HG03064 (cell line): ENCODE measurements around the gene ZFYVE19.

ENCODE experiments used
- ATAC-seq: cut with Tn5 transposase; IDR thresholded peaks from one replicate; pipeline ENCODE4 v1.9.1; 2021; ENCODE audit warnings: low read depth; ENCODE audit not compliant: unreplicated experiment

ZFYVE19 gene

GRCh38 chr15:40807028-40807887, at the start of gene ZFYVE19, which contains the start of gene DNAJC17:
TSS of gene ZFYVE19 (plus strand) at chr15:40807089. CDS start at chr15:40807590, 501 bp downstream.
TSS of gene DNAJC17 (minus strand) at chr15:40807473. CDS start at chr15:40807446, 27 bp downstream.
- ATAC-seq = peak; percentile 95

- ATAC-seq = no peak
Measured at GRCh38 chr15:40759961-40760360, 46.9 kb upstream of the ZFYVE19 start.

- ATAC-seq = no peak
Measured at GRCh38 chr15:40762919-40763800, 43.7 kb upstream of the ZFYVE19 start.

- ATAC-seq = no peak
Measured at GRCh38 chr15:40763801-40764628, 42.9 kb upstream of the ZFYVE19 start, which contains the start of gene GCHFR. TSS of gene GCHFR (plus strand) at chr15:40764068. CDS start at chr15:40764181, 113 bp downstream.

- ATAC-seq = no peak
Measured at GRCh38 chr15:40764629-40765103, 42.2 kb upstream of the ZFYVE19 start.

- no peak for ATAC-seq
Measured at GRCh38 chr15:40766194-40766815, 40.6 kb upstream of the ZFYVE19 start.

GRCh38 chr15:40766906-40767837, 39.7 kb upstream of the ZFYVE19 start:
- ATAC-seq = no peak

GRCh38 chr15:40767838-40768500, 38.9 kb upstream of the ZFYVE19 start:
- no peak for ATAC-seq

- ATAC-seq = no peak
Measured at GRCh38 chr15:40768521-40769273, 38.2 kb upstream of the ZFYVE19 start.

- peak; percentile 34 for ATAC-seq
Measured at GRCh38 chr15:40769274-40770146, 37.4 kb upstream of the ZFYVE19 start, which contains the start of gene C15orf62. TSS of gene C15orf62 (plus strand) at chr15:40769980. CDS start at chr15:40770496, 516 bp downstream.

GRCh38 chr15:40770147-40770721, 36.7 kb upstream of the ZFYVE19 start:
- ATAC-seq = no peak

GRCh38 chr15:40771242-40771641, 35.6 kb upstream of the ZFYVE19 start:
- ATAC-seq = no peak

GRCh38 chr15:40772014-40772413, 34.9 kb upstream of the ZFYVE19 start:
- no peak for ATAC-seq

GRCh38 chr15:40773496-40773895, 33.4 kb upstream of the ZFYVE19 start:
- ATAC-seq = no peak

GRCh38 chr15:40773902-40774301, 33.0 kb upstream of the ZFYVE19 start:
- no peak for ATAC-seq

- no peak for ATAC-seq
Measured at GRCh38 chr15:40775007-40775406, 31.9 kb upstream of the ZFYVE19 start.
